ENCODE measurements around the gene STARD13.

GRCh38 chr13:33290421-33290965 is 4.9 kb upstream of the STARD13 start:
- TF ChIP-seq, protein P1, sequence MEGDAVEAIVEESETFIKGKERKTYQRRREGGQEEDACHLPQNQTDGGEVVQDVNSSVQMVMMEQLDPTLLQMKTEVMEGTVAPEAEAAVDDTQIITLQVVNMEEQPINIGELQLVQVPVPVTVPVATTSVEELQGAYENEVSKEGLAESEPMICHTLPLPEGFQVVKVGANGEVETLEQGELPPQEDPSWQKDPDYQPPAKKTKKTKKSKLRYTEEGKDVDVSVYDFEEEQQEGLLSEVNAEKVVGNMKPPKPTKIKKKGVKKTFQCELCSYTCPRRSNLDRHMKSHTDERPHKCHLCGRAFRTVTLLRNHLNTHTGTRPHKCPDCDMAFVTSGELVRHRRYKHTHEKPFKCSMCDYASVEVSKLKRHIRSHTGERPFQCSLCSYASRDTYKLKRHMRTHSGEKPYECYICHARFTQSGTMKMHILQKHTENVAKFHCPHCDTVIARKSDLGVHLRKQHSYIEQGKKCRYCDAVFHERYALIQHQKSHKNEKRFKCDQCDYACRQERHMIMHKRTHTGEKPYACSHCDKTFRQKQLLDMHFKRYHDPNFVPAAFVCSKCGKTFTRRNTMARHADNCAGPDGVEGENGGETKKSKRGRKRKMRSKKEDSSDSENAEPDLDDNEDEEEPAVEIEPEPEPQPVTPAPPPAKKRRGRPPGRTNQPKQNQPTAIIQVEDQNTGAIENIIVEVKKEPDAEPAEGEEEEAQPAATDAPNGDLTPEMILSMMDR (conservative IDR thresholded peaks at IDR 0.05; ENCODE audit: low read depth, low read length): no peak
- no peak for TF ChIP-seq EZH2 (IDR thresholded peaks at IDR 0.05; ENCODE audit: low read length, unreplicated experiment)
- no peak for TF ChIP-seq EZH2phosphoT487 (IDR thresholded peaks at IDR 0.05; ENCODE audit: borderline replicate concordance, low read length)
